HG03558 (cell line): ENCODE measurements around the gene KYNU.
"Not testable (repeated sequence)": the region's sequence is repeated elsewhere in the genome, so short reads cannot be mapped to it uniquely, and the experiment has no call there.

Experiments used
- ATAC-seq: cut with Tn5 transposase; IDR thresholded peaks from one replicate; pipeline ENCODE4 v1.9.1; 2021; ENCODE audit warnings: moderate number of reproducible peaks; ENCODE audit not compliant: unreplicated experiment; ENCODE audit errors: extremely low read depth

Gene KYNU

DNA sequence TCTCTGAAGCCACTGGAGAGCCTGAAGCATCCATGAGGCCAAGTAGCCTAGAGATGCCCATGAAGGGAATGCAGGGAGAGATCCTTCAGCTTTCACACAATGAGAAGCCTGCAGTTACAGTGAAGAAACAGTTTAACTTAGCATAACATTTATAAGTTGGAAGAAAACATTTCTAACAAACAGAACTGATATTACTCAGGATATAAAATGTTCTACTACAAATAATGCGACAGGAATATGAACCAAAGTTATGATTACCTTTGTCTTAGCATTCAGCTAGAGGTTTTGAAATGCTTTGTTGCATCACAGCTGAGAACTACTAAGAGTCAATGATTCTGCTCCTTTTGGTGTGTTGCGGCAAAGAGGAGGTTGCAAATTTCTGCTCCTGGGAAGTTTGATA, 6.9 kb upstream of the KYNU start:
- ATAC-seq: no peak

DNA sequence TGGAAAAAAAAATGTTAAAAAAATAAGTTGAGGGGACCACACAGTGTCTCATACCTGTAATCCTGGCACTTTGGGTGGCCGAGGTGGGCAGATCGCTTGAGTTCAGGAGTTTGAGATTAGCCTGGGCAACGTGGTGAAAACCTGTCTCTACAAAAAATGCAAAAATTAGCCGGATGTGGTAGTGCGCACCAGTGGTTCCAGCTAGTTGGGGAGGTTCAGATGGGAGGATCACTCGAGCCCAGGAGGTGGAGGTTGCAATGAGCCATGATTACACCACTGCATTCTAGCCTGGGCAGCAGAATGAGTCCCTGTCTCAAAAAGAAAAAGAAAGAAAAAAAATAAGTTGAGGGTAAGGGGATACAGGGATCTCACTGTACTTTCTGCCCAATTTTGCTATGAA, 6.1 kb upstream of the KYNU start:
- no peak for ATAC-seq

DNA sequence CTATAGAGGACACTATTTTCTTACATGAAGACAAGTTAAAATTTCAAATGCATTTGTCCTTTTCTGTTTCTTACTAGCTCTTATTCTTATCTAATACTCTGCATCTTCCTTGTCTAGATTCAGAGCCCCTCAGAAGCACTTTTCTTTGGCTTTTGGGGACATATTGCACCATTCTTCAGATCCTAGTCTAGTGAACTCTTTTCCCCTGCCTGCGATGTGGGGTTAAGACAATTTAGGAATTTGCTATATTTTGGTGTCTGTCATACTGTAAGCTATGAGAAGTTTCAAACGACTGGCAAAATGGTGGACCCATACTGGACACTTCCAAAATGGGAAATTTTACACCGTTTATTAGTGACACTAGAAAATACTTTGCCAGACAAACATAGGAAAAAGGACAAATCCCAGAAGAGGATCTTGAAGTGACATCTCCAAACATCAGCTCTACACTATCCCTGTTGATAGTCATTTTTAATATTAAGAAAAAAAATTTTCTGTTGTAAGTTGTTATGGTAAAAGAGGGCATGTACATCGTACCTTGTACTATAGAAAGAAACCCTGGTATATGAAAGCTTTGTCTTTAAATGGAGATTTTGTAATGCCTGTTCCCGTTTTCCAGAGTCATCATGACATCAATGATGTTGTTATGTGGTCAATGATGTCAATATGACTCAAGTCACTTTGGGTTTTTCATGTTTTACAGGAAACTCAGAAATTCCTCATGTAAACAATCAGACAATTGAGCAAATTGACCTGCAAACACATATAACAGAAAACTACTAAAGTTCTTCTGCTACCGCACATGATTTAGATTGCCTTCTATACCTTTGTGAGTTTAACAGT, 4.4 kb upstream of the KYNU start:
- no peak for ATAC-seq

DNA sequence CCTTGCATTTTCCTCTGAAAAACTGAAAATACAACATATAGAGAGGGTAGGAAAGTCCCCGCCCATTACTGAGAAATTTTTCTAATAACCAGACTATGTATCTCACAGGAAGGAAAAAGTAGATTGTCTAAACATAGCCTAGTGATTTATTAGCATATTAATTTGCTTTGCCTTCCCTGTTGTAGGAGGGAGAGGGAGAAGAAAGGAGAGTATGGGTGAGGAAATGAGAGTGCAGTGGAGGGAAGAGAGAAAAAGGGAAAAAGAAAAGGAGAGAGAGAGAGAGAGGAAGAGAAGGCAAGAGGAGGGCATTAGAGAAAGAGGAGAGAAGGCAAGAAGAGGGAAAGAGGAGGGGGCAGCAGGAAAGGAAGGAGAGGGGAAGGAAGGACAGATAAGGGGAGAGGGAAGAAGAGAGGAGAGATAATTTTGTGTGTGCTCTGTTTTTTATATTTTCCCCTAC, 3.6 kb upstream of the KYNU start:
- ATAC-seq: no peak

DNA sequence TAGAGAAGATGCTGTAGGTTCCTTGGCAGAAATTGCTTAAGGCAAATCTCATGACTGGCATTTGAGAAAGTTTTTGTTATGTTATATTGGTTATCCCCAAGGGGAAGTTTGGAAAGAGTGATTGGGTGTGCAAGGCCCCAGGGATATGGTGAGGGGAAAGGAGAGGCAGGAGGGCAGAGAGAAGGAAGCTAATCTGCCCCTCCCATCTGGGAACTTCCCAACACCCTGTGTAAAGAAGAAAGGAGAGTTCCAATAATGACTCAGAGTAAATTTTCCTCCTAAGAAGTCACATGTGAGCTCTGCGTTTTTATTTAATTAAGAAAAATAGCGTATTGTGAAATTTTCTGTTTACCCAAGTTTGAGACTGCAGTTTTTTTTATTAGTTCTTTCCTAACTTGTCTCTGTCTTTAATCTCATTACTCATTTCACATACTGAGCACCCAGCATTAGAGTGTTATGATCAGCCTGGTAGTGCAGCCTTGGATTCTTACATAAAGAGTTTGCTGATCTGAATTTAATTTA, 3.1 kb upstream of the KYNU start:
- no peak for ATAC-seq

DNA sequence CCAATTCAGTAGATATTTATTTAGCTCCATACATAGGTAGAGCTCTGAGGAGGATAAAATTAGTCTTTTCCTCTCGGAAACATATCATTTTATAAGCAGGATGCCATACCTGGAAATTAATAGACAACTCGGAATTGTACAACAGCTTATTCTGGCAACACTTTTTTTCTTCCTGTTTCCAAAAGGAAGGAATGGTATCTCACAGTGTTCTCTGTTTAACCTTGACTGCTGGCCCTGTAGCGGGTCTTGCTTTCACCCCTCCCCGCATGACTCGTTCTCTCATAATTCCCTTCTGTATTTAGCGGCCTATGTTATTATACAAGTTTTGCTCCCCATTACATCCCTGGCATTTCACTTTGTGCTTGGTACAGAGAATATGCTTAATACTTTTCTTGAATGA, 2.5 kb upstream of the KYNU start:
- ATAC-seq: no peak

DNA sequence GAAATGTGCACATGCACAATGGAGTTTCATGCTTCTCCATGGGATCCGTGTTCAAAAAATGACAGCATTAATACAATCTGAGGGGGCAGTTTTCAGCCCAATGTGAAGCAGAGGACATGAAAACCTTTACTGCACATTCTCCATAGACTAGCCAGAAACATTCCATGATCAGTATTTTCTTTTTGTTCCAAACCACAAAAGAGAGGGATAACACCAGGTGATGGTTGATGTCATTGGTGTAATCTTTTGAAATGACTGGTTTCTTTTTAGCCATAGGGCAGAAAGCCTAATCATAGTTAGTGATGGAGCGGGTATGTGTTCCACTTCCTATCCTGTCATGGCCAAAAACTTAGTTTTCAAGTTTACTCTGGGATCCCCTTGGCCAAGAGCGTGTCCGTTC, 1.8 kb upstream of the KYNU start:
- no peak for ATAC-seq

DNA sequence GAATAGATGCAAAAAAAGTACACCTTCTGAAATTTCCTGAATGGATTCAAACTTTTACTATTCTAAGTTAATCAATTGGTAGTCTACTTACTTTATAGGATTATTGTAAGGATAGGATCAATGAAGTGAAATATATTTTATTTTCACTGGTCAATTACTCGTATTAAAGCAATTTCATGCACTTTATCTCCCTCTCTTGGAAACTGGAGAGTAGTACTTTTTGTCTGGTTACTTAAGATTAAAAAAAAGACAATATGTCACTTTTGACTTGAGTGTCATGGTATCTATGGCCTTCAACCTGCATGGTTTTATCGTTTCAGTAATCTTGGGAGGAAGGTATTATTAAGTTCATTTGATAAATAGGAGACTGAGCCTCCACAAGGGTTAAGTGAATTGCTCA, 1.0 kb upstream of the KYNU start:
- no peak for ATAC-seq

DNA sequence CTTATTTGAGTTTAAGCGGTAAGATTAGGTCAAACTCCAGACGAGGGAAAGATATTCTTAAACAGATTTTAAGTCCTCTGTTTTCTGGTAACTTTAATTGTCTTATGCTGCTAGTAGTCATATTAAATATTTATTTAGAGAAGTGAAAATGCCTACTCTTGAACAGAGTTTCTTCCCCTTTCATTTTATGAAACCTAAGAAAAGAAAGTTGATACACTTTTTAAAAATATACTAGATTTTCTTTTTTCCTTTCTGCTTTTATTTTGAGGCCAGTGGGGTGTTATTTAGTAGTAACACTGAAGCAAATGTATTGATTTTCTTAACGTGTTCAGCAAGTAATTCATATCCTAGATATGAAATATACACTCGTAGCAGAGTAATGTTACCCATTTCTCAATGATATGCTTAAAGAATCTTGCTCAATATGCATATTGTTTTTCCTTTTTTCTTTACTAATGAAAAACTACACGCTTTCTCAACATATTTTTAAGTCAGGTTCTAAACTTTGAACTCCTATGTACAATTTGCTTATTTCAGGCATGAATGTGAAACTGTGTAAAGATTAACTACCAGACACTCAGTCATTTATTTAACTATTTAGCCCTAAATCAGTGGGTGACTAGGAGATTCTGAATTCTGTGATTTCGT, 691 bp downstream of the KYNU start:
- ATAC-seq: no peak

DNA sequence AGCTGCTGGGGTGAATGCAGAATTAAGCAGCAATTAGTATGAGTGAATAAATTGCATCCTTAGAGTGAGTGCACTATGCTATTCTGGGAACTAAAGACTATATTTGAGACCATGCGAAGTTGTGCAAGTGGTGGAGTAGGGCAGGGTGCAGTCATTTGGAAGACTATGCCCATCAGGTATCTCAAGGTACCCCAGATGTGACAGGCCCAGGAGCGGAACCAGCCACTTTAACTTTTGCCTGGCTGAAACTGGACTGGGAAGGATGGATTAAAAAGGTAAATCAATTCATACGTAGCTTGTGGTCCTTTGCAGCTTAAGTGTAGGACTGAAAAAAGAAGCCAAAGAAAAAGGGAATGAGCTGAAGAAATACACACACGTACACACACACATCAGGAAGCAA, 1.7 kb downstream of the KYNU start:
- ATAC-seq: no peak

DNA sequence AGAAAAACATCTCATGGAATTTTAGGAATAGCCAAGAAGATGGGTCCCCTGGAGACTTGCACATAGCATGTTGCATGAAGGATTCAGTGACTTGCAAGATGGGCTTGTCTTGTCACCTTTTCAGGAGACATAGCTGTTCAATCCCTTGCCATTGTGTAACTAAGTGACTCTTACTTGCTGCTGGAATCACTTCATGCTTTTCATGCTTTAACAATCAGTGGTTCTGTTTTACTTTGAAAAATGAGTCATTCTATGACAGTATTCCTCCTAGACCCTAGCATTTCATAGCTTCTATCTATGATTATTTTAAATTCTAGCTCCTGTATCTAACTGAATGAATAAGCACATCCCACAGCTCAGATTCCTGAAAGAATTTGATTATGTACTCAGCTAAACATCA, 2.8 kb downstream of the KYNU start:
- no peak for ATAC-seq

DNA sequence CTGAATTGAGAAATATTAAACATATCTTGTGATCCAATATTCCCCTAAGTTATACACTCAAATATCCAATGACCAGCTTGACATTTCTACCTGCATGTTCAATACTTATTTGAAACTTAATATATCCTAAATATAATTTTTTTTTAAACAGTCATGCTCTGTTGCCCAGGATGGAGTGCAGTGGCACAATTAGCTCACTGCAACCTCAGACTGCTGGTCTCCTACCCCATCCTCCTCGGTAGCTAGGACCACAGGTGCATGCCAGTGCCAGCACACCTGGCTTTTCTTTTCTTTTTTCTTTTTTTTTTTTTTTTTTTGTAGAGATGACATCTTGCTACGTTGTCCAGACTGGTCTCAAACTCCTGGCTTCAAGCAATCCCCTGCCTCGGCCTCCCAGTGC, 4.2 kb downstream of the KYNU start:
- ATAC-seq: no peak

DNA sequence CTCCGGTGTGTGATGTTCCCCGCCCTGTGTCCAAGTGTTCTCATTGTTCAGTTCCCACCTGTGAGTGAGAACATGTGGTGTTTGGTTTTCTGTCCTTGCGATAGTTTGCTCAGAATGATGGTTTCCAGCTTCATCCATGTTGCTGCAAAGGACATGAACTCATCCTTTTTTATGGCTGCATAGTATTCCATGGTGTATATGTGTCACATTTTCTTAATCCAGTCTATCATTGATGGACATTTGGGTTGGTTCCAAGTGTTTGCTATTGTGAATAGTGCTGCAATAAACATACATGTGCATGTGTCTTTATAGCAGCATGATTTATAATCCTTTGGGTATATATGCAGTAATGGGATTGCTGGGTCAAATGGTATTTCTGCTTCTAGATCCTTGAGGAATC, 5.0 kb downstream of the KYNU start:
- not testable (repeated sequence) for ATAC-seq

DNA sequence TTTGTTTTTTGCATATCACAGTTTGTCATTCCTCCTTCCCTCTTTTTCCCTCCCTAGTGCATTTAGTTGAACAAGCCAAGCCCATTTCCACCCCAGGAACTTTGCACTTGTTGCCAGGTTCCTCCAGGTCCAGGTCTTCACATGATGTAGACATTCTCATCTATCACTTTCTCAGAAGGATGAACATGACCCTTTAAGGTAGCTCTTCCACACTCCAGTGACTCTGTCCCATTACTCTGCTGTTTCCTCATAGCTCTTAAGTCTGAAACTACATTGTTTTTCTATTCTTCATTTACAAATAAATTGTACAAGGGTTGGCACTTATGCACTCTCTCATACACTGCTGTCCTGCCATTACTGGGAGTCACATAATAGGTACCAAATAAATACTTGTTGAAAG, 6.1 kb downstream of the KYNU start:
- ATAC-seq: no peak

DNA sequence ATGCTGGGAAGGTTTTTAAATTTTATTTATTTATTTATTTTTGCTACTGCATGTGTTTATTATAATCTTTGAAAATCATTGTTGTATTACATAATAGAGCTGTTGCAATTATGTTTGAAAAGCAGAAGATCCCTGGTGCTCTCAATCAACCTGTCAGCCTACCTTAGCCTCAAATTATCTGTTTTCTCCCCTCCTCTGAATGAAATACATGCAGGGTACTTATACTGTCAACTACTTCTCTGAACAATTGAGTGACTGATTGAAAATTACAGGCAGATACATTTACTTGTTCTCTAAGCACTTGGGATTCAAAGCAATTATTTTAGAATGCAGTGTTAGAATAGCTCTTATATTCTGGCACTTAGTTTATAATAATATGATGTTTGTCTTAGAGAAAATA, 8.1 kb downstream of the KYNU start:
- ATAC-seq: no peak

DNA sequence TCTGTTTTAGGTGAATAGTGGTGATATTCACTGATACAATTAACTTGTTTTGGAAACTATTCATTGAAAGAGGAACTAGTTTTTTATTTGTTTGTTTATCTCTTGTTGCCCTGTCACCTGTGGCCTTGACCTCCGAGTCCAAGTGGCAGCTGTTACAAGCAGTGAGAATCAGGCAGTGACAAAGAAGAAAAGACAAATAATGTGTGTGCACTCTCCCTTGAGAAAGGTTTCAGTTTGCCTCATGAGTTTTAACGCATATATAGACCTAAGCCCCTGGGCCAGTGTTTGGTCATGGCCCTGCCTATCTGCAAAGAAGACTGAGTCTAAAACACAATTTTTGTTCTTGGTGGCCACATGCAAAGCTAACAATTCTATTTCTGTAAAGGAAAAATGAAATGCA, 15.3 kb downstream of the KYNU start:
- ATAC-seq: peak; percentile 99

DNA sequence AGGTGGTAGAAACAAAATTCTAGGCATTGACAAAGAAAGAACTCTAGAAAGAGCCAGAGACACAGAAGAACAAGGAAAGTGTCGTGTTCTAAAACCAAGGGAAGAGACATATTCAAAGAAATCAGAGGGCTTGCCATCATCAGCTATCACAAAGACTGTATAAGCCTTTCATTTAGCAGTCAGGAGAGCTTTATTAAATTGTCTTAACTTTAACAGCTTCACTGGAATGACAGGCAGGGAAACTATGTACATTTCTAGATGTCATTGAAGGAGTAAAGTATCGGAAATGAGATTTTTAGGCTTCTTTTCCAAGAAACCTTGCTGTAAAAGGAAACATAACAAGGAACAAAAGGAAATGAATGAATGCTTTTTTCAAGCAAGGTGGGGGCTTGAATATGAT, 15.8 kb downstream of the KYNU start:
- ATAC-seq: no peak

DNA sequence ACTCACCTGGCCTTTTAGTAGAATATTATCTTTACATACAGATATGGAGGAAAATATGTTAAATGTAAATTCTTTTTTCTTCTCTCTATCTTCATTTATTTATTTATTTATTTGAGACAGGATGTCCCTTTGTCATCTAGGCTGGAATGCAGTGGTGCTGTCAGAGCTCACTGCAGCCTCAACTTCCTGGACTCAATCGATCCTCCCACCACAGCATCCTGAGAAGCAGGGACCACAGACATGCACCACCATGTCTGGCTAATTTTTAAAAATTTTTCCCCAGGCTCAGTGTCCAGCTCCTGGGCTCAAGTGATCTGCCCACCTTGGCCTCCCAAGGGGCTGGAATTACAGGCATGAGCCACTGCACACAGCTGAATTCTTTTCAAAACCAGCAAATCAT, 20.3 kb downstream of the KYNU start:
- no peak for ATAC-seq

DNA sequence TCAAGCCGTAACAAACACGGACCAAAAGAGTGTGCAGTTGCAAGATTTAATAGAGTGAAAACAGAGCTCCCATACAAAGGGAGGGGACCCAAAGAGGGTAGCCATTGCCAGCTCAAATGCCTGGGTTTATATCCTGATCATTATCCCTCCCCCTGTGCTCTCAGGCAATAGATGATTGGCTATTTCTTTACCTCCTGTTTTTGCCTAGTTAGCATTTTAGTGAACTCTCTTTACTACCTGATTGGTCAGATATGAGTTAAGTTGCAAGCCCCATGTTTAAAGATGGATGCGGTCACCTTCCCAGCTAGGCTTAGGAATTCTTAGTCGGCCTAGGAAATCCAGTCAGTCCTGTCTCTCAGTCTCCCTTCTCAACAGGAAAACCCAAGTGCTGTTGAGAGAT, 22.9 kb downstream of the KYNU start:
- not testable (repeated sequence) for ATAC-seq

DNA sequence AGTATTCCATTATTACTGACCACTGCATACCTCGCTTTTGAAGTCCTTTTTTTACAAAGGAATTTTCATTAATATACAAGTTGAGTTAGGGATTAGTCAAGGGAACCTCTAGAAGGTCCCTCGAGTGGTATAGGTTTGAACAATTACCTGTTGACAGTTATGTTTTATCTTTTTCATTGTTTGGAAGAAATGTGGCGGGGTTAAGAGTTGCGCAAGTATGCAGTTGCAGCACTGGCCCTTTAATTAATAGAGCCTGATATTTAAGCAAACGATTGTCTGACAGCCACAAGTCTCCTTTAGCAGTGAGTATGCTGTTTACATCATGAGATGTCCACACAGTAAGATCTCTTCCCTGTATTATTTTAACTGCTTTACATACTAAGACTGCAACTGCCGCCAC, 24.3 kb downstream of the KYNU start:
- ATAC-seq: no peak

DNA sequence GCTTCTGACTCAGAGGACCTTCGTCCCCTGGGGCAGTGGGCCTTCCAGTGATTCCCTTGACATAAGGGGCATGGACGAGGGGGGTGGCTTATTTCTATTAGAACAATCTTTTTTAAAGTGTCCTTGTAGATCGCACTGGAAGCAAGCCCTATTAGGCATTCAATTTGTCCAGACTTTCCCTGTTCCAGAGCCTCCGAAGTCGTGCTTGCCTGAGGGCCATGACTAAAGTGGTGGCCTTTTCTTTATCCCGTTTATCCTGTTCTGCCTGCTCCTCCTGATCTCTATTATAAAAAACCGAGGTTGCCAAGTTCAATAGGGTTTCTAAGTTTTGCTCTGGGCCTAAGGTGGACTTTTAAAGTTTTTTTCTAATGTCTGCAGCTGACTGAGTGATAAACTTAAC, 26.3 kb downstream of the KYNU start:
- ATAC-seq: not testable (repeated sequence)

DNA sequence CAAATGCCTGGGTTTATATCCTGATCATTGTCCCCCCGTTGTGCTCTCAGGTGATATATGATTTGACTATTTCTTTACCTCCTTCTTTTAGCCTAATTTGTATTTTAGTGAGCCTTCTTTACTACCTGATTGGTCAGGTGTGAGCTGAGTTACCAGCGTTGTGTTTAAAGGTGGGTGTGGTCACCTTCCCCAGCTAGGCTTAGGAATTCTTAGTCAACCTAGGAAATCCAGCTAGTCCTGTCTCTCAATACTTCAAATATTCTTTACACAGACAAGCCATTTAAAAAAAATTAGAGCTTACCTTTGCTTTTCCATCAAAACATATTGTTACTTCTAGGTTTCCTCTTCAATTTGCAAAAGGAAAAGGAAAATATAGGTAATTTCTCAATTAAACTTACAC, 30.2 kb downstream of the KYNU start:
- ATAC-seq: no peak
